ENCODE data around the gene DBX2. TPM values are rescaled to one million over a fixed set of nuclear protein-coding genes. Genes with fewer than 3 reads are reported as not detected.
"Not testable (repeated sequence)": the region's sequence is repeated elsewhere in the genome, so short reads cannot be mapped to it uniquely, and the experiment has no call there.

Gene DBX2
- total RNA-seq, 1 donor from 2014 or later, result under 0.01 TPM

DNA sequence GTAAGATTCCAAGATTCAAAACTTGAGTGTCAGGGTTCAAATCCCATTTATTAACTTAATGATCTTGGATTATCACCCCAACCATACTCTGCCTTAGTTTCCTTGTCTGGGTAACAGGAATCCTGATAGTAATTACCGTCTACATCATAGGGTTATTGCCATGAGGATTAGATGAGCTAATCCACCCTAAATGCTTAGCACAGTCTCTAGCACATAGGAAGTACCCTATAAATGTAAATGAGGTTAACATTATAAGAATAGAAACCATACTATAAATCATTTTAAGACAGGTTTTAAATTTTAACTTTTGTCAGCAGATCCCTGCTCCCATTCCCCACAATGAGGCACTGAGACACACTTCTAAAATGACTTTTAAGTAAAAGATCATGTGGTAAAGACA, 36.5 kb downstream of the DBX2 start:
- H3K36me3 ChIP-seq (ENCODE audit: control insufficient read depth in 3 of 3, insufficient read depth in 3 of 3, low read length in 3 of 3), result no peaks in the 10 kb centered on the region
- no peak overlapping the region for H3K9ac ChIP-seq (ENCODE audit: low read depth in 1 of 3, low read length in 3 of 3)
- no peaks in the 10 kb centered on the region for H3K4me1 ChIP-seq (ENCODE audit: control insufficient read depth in 3 of 3, insufficient read depth in 3 of 3, low read length in 3 of 3)
- no peaks in the 10 kb centered on the region for H3K9me3 ChIP-seq (ENCODE audit: control insufficient read depth in 3 of 3, low read length in 3 of 3)
- H3K4me3 ChIP-seq (ENCODE audit: low read length in 3 of 3), result no peak overlapping the region
- H3K27me3 ChIP-seq (ENCODE audit: control insufficient read depth in 3 of 3, insufficient read depth in 3 of 3, low read length in 3 of 3), result no peaks in the 10 kb centered on the region
- H3K27ac ChIP-seq (ENCODE audit: low read depth, low read length), result no peak overlapping the region

DNA sequence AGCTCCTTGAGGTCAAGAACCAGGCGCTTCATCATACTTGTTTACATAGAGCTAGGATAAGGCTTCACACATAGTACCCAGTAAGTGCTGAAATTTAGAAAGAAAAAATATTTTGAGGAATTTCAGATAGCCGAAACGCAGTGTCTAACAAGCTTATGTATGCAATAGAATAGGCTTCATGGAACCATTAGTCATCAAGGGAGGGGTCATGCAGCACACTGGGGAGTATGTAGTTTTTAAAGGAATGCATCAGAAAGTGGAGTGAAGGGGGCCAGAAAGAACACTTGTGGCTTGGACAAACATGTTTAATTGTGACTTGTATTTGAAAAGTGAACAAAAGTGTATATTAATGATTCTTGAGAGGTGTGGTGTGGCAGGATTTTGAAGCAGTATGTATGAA, 38.1 kb downstream of the DBX2 start:
- no peak overlapping the region for H3K9ac ChIP-seq (ENCODE audit: low read depth in 1 of 3, low read length in 3 of 3)
- no peaks in the 10 kb centered on the region for H3K36me3 ChIP-seq (ENCODE audit: control insufficient read depth in 3 of 3, insufficient read depth in 3 of 3, low read length in 3 of 3)
- no peaks in the 10 kb centered on the region for H3K9me3 ChIP-seq (ENCODE audit: control insufficient read depth in 3 of 3, low read length in 3 of 3)
- H3K27me3 ChIP-seq (ENCODE audit: control insufficient read depth in 3 of 3, insufficient read depth in 3 of 3, low read length in 3 of 3), result no peaks in the 10 kb centered on the region
- no peak overlapping the region for H3K4me3 ChIP-seq (ENCODE audit: low read length in 3 of 3)
- no peaks in the 10 kb centered on the region for H3K4me1 ChIP-seq (ENCODE audit: control insufficient read depth in 3 of 3, insufficient read depth in 3 of 3, low read length in 3 of 3)
- no peak overlapping the region for H3K27ac ChIP-seq (ENCODE audit: low read depth, low read length)

DNA sequence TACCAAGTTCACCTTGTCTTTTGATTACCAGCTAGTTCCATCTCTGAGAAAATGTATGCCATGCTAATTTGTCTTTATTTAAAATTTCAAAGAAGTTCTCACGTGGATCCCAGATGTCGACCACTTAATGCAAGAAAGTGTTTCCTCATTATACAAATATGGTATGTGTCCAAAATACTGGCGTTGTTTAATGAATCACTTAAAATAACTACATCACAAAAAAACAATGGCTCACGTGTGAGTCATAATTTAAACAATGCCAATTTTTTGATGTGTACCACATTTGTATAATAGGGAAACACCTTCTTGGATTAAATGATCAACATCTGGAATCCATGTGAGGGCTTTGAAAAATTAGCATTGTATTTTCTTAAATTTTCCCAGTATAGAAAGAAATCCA, 40.8 kb downstream of the DBX2 start:
- H3K9ac ChIP-seq (ENCODE audit: low read depth in 1 of 3, low read length in 3 of 3), result no peak overlapping the region
- no peaks in the 10 kb centered on the region for H3K9me3 ChIP-seq (ENCODE audit: control insufficient read depth in 3 of 3, low read length in 3 of 3)
- no peak overlapping the region for H3K27ac ChIP-seq (ENCODE audit: low read depth, low read length)
- H3K36me3 ChIP-seq (ENCODE audit: control insufficient read depth in 3 of 3, insufficient read depth in 3 of 3, low read length in 3 of 3), result no peaks in the 10 kb centered on the region
- no peaks in the 10 kb centered on the region for H3K27me3 ChIP-seq (ENCODE audit: control insufficient read depth in 3 of 3, insufficient read depth in 3 of 3, low read length in 3 of 3)
- H3K4me3 ChIP-seq (ENCODE audit: low read length in 3 of 3), result no peak overlapping the region
- no peaks in the 10 kb centered on the region for H3K4me1 ChIP-seq (ENCODE audit: control insufficient read depth in 3 of 3, insufficient read depth in 3 of 3, low read length in 3 of 3)

DNA sequence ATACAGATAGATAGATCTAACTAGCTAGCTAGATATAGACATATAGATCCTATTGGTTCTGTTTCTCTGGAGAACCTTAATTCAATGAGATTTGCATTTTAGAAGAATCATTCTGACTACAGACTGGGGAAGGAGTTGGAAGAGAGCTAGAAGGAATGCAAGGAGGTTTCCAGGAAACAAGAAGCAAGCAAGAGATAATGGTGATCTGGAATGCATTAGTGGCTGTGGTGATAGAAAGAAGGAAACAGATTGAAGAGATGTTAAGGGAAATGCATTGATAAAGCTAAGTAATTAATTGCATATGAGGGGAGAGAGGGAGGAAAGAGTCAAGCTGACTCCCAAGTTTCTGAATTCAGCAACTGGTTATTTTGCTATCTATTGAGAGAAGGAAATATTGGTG, 42.7 kb downstream of the DBX2 start:
- H3K4me3 ChIP-seq (ENCODE audit: low read length in 3 of 3), result no peak overlapping the region
- H3K27me3 ChIP-seq (ENCODE audit: control insufficient read depth in 3 of 3, insufficient read depth in 3 of 3, low read length in 3 of 3), result no peaks in the 10 kb centered on the region
- no peaks in the 10 kb centered on the region for H3K4me1 ChIP-seq (ENCODE audit: control insufficient read depth in 3 of 3, insufficient read depth in 3 of 3, low read length in 3 of 3)
- H3K9ac ChIP-seq (ENCODE audit: low read depth in 1 of 3, low read length in 3 of 3), result no peak overlapping the region
- H3K9me3 ChIP-seq (ENCODE audit: control insufficient read depth in 3 of 3, low read length in 3 of 3), result no peaks in the 10 kb centered on the region
- no peaks in the 10 kb centered on the region for H3K36me3 ChIP-seq (ENCODE audit: control insufficient read depth in 3 of 3, insufficient read depth in 3 of 3, low read length in 3 of 3)
- no peak overlapping the region for H3K27ac ChIP-seq (ENCODE audit: low read depth, low read length)

DNA sequence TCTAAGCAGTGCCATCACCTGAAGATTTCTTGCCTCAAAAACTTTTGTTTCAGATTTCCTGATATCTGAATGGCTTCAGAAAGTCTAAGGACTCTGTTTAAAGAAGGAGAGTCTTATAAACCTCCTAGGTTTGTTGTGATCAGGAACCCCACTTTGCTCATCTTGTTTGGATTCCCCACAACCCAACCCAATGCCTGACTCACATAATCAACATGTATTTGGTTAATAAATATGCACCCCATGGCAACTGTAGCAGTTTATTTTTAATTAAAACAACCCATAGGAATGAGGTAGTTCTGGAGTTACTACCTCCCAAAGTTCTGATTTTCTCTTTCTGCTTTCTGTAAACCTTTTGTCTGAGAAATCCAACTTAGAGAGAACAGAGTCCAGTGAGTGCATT, 51.5 kb downstream of the DBX2 start:
- H3K9me3 ChIP-seq (ENCODE audit: control insufficient read depth in 3 of 3, low read length in 3 of 3), result peaks cover 0 to 3% (median 0%) of the 10 kb centered on the region in 3 donors
- H3K4me3 ChIP-seq (ENCODE audit: low read length in 3 of 3), result no peak overlapping the region
- no peak overlapping the region for H3K9ac ChIP-seq (ENCODE audit: low read depth in 1 of 3, low read length in 3 of 3)
- H3K27ac ChIP-seq (ENCODE audit: low read depth, low read length), result no peak overlapping the region
- no peaks in the 10 kb centered on the region for H3K36me3 ChIP-seq (ENCODE audit: control insufficient read depth in 3 of 3, insufficient read depth in 3 of 3, low read length in 3 of 3)
- H3K27me3 ChIP-seq (ENCODE audit: control insufficient read depth in 3 of 3, insufficient read depth in 3 of 3, low read length in 3 of 3), result no peaks in the 10 kb centered on the region
- H3K4me1 ChIP-seq (ENCODE audit: control insufficient read depth in 3 of 3, insufficient read depth in 3 of 3, low read length in 3 of 3), result no peaks in the 10 kb centered on the region

DNA sequence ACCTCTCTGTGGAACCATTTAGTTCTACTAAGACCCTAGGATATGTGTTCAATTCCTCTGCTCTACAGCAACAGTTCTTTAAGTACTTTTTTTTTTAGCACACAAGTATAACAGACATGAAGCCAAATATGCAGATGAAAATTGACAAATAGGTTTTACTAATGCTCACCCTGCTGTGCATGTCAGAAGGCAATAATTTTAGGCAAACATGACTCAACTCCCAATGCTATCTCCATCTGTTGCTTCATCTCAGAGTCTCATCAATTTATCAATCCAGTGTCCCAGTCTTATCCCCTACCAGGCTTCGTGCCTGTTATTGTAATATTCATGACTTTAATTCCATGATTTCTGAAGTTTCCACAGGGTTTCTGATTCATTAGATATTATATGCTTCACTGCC, 57.7 kb downstream of the DBX2 start:
- Histone ChIP-seq H3K36me3 (ENCODE audit: control insufficient read depth in 3 of 3, insufficient read depth in 3 of 3, low read length in 3 of 3) (no peaks in the 10 kb centered on the region), H3K4me3 (ENCODE audit: low read length in 3 of 3) (no peak overlapping the region), H3K27me3 (ENCODE audit: control insufficient read depth in 3 of 3, insufficient read depth in 3 of 3, low read length in 3 of 3) (no peaks in the 10 kb centered on the region), H3K27ac (ENCODE audit: low read depth, low read length) (no peak overlapping the region), H3K9ac (ENCODE audit: low read depth in 1 of 3, low read length in 3 of 3) (no peak overlapping the region), H3K4me1 (ENCODE audit: control insufficient read depth in 3 of 3, insufficient read depth in 3 of 3, low read length in 3 of 3) (no peaks in the 10 kb centered on the region), H3K9me3 (ENCODE audit: control insufficient read depth in 3 of 3, low read length in 3 of 3) (peaks cover 0 to 3% (median 0%) of the 10 kb centered on the region in 3 donors)

DNA sequence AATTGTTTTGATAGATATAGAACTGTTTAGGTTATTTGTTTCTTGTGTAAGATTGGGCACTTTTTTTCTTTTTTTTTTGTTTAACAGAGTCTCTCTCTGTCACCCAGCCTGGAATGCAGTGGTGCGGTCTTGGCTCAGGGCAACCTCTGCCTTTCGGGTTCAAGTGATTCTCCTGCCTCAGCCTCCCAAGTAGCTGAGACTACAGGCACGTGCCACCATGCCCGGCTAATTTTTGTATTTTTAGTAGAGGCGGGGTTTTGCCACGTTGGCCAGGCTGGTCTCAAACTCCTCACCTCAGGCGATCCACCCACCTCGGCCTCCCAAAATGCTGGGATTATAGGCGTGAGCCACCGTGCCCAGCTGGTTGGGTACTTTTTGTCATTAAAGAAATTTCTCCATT, 66.0 kb downstream of the DBX2 start:
- H3K27ac ChIP-seq (ENCODE audit: low read depth, low read length); H3K9ac ChIP-seq (ENCODE audit: low read depth in 1 of 3, low read length in 3 of 3); H3K4me3 ChIP-seq (ENCODE audit: low read length in 3 of 3); H3K9me3 ChIP-seq (ENCODE audit: control insufficient read depth in 3 of 3, low read length in 3 of 3); H3K4me1 ChIP-seq (ENCODE audit: control insufficient read depth in 3 of 3, insufficient read depth in 3 of 3, low read length in 3 of 3); H3K36me3 ChIP-seq (ENCODE audit: control insufficient read depth in 3 of 3, insufficient read depth in 3 of 3, low read length in 3 of 3); H3K27me3 ChIP-seq (ENCODE audit: control insufficient read depth in 3 of 3, insufficient read depth in 3 of 3, low read length in 3 of 3): not testable (repeated sequence)

DNA sequence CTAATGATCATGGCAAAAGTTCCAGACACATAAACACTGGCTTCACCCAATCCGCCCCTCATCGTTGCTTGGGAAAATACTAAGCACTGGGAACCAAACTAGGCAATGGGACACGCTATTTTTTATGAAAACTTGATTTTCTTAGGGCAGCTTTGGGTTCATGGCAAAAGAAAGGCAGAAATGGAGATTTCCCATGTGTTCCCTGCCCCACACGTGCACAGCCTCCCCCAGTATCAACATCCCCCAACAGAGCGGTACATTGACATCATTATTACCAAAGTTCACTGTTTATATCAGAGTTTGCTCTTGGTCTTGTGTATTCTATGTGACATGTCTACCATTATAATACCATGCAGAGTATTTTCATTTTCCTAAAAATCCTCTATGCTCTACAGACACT, 71.0 kb downstream of the DBX2 start:
- Histone ChIP-seq H3K4me3 (ENCODE audit: low read length in 3 of 3) (no peak overlapping the region), H3K9me3 (ENCODE audit: control insufficient read depth in 3 of 3, low read length in 3 of 3) (no peaks in the 10 kb centered on the region), H3K9ac (ENCODE audit: low read depth in 1 of 3, low read length in 3 of 3) (no peak overlapping the region), H3K4me1 (ENCODE audit: control insufficient read depth in 3 of 3, insufficient read depth in 3 of 3, low read length in 3 of 3) (no peaks in the 10 kb centered on the region), H3K36me3 (ENCODE audit: control insufficient read depth in 3 of 3, insufficient read depth in 3 of 3, low read length in 3 of 3) (no peaks in the 10 kb centered on the region), H3K27me3 (ENCODE audit: control insufficient read depth in 3 of 3, insufficient read depth in 3 of 3, low read length in 3 of 3) (no peaks in the 10 kb centered on the region), H3K27ac (ENCODE audit: low read depth, low read length) (no peak overlapping the region)

DNA sequence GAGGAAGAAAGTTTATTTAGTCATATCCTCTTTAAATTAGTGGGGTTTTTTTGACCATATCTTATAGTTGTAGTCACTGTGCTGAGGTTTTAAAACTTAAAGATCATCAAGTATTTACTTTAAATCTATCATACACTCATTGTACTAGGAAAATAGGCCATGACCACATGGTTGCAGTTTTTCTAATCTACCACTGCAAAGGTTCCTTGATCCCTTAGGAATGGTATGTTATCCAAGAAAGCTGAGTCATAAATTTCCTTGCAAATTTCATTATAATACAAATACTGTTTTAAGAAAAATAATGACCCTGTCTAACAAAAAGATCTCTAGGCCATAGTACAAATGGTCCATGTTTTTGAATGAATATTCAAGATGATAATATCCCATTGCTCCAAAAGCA, 74.7 kb downstream of the DBX2 start:
- Histone ChIP-seq H3K36me3 (ENCODE audit: control insufficient read depth in 3 of 3, insufficient read depth in 3 of 3, low read length in 3 of 3) (no peaks in the 10 kb centered on the region), H3K4me1 (ENCODE audit: control insufficient read depth in 3 of 3, insufficient read depth in 3 of 3, low read length in 3 of 3) (no peaks in the 10 kb centered on the region), H3K27me3 (ENCODE audit: control insufficient read depth in 3 of 3, insufficient read depth in 3 of 3, low read length in 3 of 3) (no peaks in the 10 kb centered on the region), H3K4me3 (ENCODE audit: low read length in 3 of 3) (no peak overlapping the region), H3K27ac (ENCODE audit: low read depth, low read length) (no peak overlapping the region), H3K9ac (ENCODE audit: low read depth in 1 of 3, low read length in 3 of 3) (no peak overlapping the region), H3K9me3 (ENCODE audit: control insufficient read depth in 3 of 3, low read length in 3 of 3) (no peaks in the 10 kb centered on the region)

DNA sequence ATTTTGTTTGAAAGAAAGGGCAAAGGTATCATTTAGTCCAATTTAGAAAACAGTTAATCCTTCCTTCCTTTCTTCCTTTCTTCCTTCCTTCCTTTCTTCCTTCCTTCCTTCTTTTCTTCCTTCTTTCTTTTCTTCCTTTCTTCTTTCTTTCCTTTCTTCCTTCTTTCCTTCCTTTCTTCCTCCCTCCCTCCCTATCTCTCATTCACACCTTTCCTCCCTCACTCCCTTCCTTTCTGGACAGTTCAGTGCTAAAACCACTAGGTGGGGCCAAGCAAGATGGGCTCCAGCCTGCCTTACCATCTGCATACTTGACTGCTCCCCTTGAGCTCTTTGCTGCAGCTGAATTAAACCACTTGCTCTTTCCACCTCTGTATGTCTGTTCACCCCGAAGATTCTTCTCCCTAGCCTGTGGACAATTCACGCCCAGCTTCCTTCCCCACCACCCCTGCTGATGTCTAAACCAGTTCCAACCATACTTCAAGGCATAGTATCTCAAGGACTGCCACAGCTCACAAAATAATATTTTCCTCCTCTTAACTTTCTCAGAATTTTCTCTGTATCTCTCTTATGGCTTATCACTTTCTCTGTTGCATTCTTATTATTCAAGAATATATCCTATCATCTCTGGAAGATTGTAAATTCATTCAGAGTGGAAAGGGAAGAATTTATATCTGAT, 78.0 kb downstream of the DBX2 start:
- no peak overlapping the region for H3K4me3 ChIP-seq (ENCODE audit: low read length in 3 of 3)
- H3K27me3 ChIP-seq (ENCODE audit: control insufficient read depth in 3 of 3, insufficient read depth in 3 of 3, low read length in 3 of 3), result no peaks in the 10 kb centered on the region
- H3K27ac ChIP-seq (ENCODE audit: low read depth, low read length), result no peak overlapping the region
- H3K36me3 ChIP-seq (ENCODE audit: control insufficient read depth in 3 of 3, insufficient read depth in 3 of 3, low read length in 3 of 3), result no peaks in the 10 kb centered on the region
- no peak overlapping the region for H3K9ac ChIP-seq (ENCODE audit: low read depth in 1 of 3, low read length in 3 of 3)
- H3K9me3 ChIP-seq (ENCODE audit: control insufficient read depth in 3 of 3, low read length in 3 of 3), result no peaks in the 10 kb centered on the region
- H3K4me1 ChIP-seq (ENCODE audit: control insufficient read depth in 3 of 3, insufficient read depth in 3 of 3, low read length in 3 of 3), result no peaks in the 10 kb centered on the region

DNA sequence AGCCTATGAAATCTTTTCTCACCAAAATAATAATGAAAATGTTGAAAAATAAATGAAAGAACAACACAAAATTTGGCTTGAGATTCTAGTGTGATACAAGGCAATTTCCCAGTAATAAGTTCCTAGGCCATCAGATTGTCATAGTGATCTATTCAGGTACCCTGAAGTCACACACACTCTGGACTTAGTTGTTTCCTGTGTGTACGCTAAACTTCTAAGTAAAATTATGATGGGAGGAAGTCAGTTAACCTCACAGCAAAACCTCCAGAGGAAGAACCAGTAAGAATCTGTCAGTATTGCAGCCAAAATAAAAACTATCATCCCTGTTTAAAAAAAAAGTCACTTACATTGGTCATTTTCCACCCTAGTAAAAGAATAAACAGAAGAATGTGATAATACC, 81.9 kb downstream of the DBX2 start:
- no peaks in the 10 kb centered on the region for H3K9me3 ChIP-seq (ENCODE audit: control insufficient read depth in 3 of 3, low read length in 3 of 3)
- H3K4me1 ChIP-seq (ENCODE audit: control insufficient read depth in 3 of 3, insufficient read depth in 3 of 3, low read length in 3 of 3), result no peaks in the 10 kb centered on the region
- H3K27ac ChIP-seq (ENCODE audit: low read depth, low read length), result no peak overlapping the region
- no peaks in the 10 kb centered on the region for H3K27me3 ChIP-seq (ENCODE audit: control insufficient read depth in 3 of 3, insufficient read depth in 3 of 3, low read length in 3 of 3)
- H3K4me3 ChIP-seq (ENCODE audit: low read length in 3 of 3), result no peak overlapping the region
- no peaks in the 10 kb centered on the region for H3K36me3 ChIP-seq (ENCODE audit: control insufficient read depth in 3 of 3, insufficient read depth in 3 of 3, low read length in 3 of 3)
- H3K9ac ChIP-seq (ENCODE audit: low read depth in 1 of 3, low read length in 3 of 3), result no peak overlapping the region
